ENCODE measurements around the gene OSBPL3. TPM values are rescaled to one million over a fixed set of nuclear protein-coding genes. Genes with fewer than 3 reads are reported as not detected.

The OSBPL3 gene
- total RNA-seq, 6 experiments from 2014 or later, result 49.7 to 68.8 (median 63.2) TPM

GRCh38 chr7:24862461-24862860, 117.5 kb downstream of the OSBPL3 start:
- Mint-ChIP-seq H3K4me3 (no peak overlapping the region), H3K27ac (no peak overlapping the region), H3K9me3 (no peaks in the 10 kb centered on the region), H3K27me3 (ENCODE audit: insufficient read depth) (no peaks in the 10 kb centered on the region; the same call in 1 of the 2 replicates), H3K36me3 (ENCODE audit: low read depth) (peaks cover 37% of the 10 kb centered on the region), H3K4me1 (ENCODE audit: low read depth) (peaks cover 7% of the 10 kb centered on the region; the same call in 1 of the 2 replicates)
- no peak for DNase-seq
- TF ChIP-seq CTCF (IDR thresholded peaks at IDR 0.05), result no peak

GRCh38 chr7:24861336-24861735, 118.6 kb downstream of the OSBPL3 start:
- Mint-ChIP-seq H3K27ac (no peak overlapping the region), H3K9me3 (no peaks in the 10 kb centered on the region), H3K4me1 (ENCODE audit: low read depth) (peaks cover 14% of the 10 kb centered on the region), H3K27me3 (ENCODE audit: insufficient read depth) (no peaks in the 10 kb centered on the region), H3K4me3 (no peak overlapping the region), H3K36me3 (ENCODE audit: low read depth) (peaks cover 30% of the 10 kb centered on the region)
- DNase-seq, result no peak
- TF ChIP-seq CTCF (IDR thresholded peaks at IDR 0.05), result no peak

- TF ChIP-seq CTCF (IDR thresholded peaks at IDR 0.05), result no peak
- no peak overlapping the region for H3K4me3 Mint-ChIP-seq
- peaks cover 28% of the 10 kb centered on the region for H3K36me3 Mint-ChIP-seq (ENCODE audit: low read depth)
- no peak overlapping the region for H3K27ac Mint-ChIP-seq
- no peaks in the 10 kb centered on the region for H3K27me3 Mint-ChIP-seq (ENCODE audit: insufficient read depth)
- peaks cover 21% of the 10 kb centered on the region for H3K4me1 Mint-ChIP-seq (ENCODE audit: low read depth)
- H3K9me3 Mint-ChIP-seq, result no peaks in the 10 kb centered on the region
- DNase-seq, result no peak
Measured at GRCh38 chr7:24860611-24861010, 119.4 kb downstream of the OSBPL3 start.

GRCh38 chr7:24858108-24858977, 121.6 kb downstream of the OSBPL3 start:
- H3K4me3 Mint-ChIP-seq, result no peak overlapping the region
- H3K27ac Mint-ChIP-seq, result no peak overlapping the region
- H3K9me3 Mint-ChIP-seq, result no peaks in the 10 kb centered on the region
- no peak for TF ChIP-seq CTCF (IDR thresholded peaks at IDR 0.05)
- H3K36me3 Mint-ChIP-seq (ENCODE audit: low read depth), result peaks cover 17% of the 10 kb centered on the region
- H3K4me1 Mint-ChIP-seq (ENCODE audit: low read depth), result peaks cover 40% of the 10 kb centered on the region
- DNase-seq, result no peak
- H3K27me3 Mint-ChIP-seq (ENCODE audit: insufficient read depth), result peaks cover 2% of the 10 kb centered on the region; the same call in 1 of the 2 replicates

GRCh38 chr7:24857623-24858022, 122.4 kb downstream of the OSBPL3 start:
- Mint-ChIP-seq H3K36me3 (ENCODE audit: low read depth) (peaks cover 17% of the 10 kb centered on the region), H3K27ac (no peak overlapping the region), H3K4me3 (no peak overlapping the region), H3K4me1 (ENCODE audit: low read depth) (peaks cover 44% of the 10 kb centered on the region), H3K9me3 (no peaks in the 10 kb centered on the region), H3K27me3 (ENCODE audit: insufficient read depth) (peaks cover 2% of the 10 kb centered on the region; the same call in 1 of the 2 replicates)
- TF ChIP-seq CTCF (IDR thresholded peaks at IDR 0.05), result no peak
- DNase-seq, result no peak
